IMR-90 (cell line): Measurements from ENCODE around the gene NR2C1. TPM values are rescaled to one million over a fixed set of nuclear protein-coding genes. Genes with fewer than 3 reads are reported as not detected.

ENCODE experiments used
- ATAC-seq: fragments of 200-7000 bp; cut with Tn5 transposase; 2 replicates; pipeline ENCODE4 v1.9.1; 2020; ENCODE audit warnings: low read depth, mild to moderate bottlenecking, moderate library complexity
- BruUV-seq: library from RNA; stranded (reverse); fragments of 400-500 nt; replicated peaks from 2 replicates; lab custom pipeline; 2021; lab: Mats Ljungman, UMichigan
- CTCF ChIA-PET: fragments of 300-600 bp; formaldehyde crosslinking; extraction: SDS; loops from one replicate; lab custom pipeline; 2021; ENCODE audit warnings: antibody characterized with exemption; lab: Yijun Ruan, JAX
- POLR2A ChIA-PET: fragments of 300-600 bp; sonication (Branson Sonifier 250); formaldehyde crosslinking; loops from one replicate; lab custom pipeline; 2022; ENCODE audit warnings: antibody characterized with exemption; ENCODE audit not compliant: unreplicated experiment; lab: Charles Lee
- DNase-seq: peaks from one replicate; pipeline ENCODE4 v3.0.0; 2013
- H2AFZ ChIP-seq: replicated peaks from 2 replicates; pipeline ENCODE3; 2013; ENCODE audit warnings: low read length, mild to moderate bottlenecking; ENCODE audit not compliant: poor library complexity
- H2AK5ac ChIP-seq: 2 replicates; pipeline ENCODE4 v1.6.1; 2013; ENCODE audit warnings: low read depth, low read length, inconsistent platforms
- H2AK9ac ChIP-seq: replicated peaks from 2 replicates; pipeline ENCODE3; 2013; ENCODE audit warnings: mild to moderate bottlenecking, low read depth, low read length, moderate library complexity; ENCODE audit not compliant: poor library complexity
- H2BK120ac ChIP-seq: 2 replicates; pipeline ENCODE4 v1.6.1; 2013; ENCODE audit warnings: low read depth, low read length, inconsistent platforms
- H2BK15ac ChIP-seq: 3 replicates; pipeline ENCODE4 v1.6.1; 2013; ENCODE audit warnings: low read depth, low read length, inconsistent platforms
- H2BK20ac ChIP-seq: 2 replicates; pipeline ENCODE4 v1.6.1; 2013; ENCODE audit warnings: low read depth, mild to moderate bottlenecking, inconsistent platforms, low read length, moderate library complexity
- H2BK5ac ChIP-seq: 2 replicates; pipeline ENCODE4 v1.6.1; 2013; ENCODE audit warnings: mild to moderate bottlenecking, low read depth, low read length, inconsistent platforms; ENCODE audit not compliant: poor library complexity, severe bottlenecking
- H3K14ac ChIP-seq: replicated peaks from 2 replicates; pipeline ENCODE4 v1.6.1; 2013; ENCODE audit warnings: low read depth, low read length, inconsistent platforms
- H3K18ac ChIP-seq: 2 replicates; pipeline ENCODE4 v1.6.1; 2013; ENCODE audit warnings: low read depth, low read length, control low read depth
- H3K23ac ChIP-seq: 2 replicates; pipeline ENCODE4 v1.6.1; 2013; ENCODE audit warnings: low read depth, low read length, inconsistent platforms
- H3K27ac ChIP-seq: 2 replicates; pipeline ENCODE4 v1.5.1; 2013; ENCODE audit warnings: mild to moderate bottlenecking, control low read depth, low read length; ENCODE audit not compliant: insufficient read depth
- H3K27me3 ChIP-seq: 2 replicates; pipeline ENCODE4 v1.6.1; 2013; ENCODE audit warnings: low read length; ENCODE audit not compliant: control insufficient read depth, insufficient read depth
- H3K36me3 ChIP-seq: 2 replicates; pipeline ENCODE4 v1.6.1; 2013; ENCODE audit warnings: low read length, mixed read lengths; ENCODE audit not compliant: control insufficient read depth, insufficient read depth
- H3K4ac ChIP-seq: 2 replicates; pipeline ENCODE4 v1.6.1; 2013; ENCODE audit warnings: low read depth, low read length, inconsistent platforms
- H3K4me1 ChIP-seq: 2 replicates; pipeline ENCODE4 v1.6.1; 2013; ENCODE audit warnings: low read length, mixed read lengths; ENCODE audit not compliant: control insufficient read depth, insufficient read depth
- H3K4me2 ChIP-seq: 2 replicates; pipeline ENCODE4 v1.6.1; 2013; ENCODE audit warnings: low read depth, mild to moderate bottlenecking, control low read depth, low read length, moderate library complexity
- H3K4me3 ChIP-seq: 2 replicates; pipeline ENCODE4 v1.5.1; 2013; ENCODE audit warnings: low read depth, mild to moderate bottlenecking, control low read depth, low read length, moderate library complexity; ENCODE audit not compliant: insufficient read depth
- H3K56ac ChIP-seq: 2 replicates; pipeline ENCODE4 v1.6.1; 2013; ENCODE audit warnings: low read length, inconsistent platforms; ENCODE audit not compliant: insufficient read depth; ENCODE audit errors: extremely low read depth
- H3K79me1 ChIP-seq, 2 experiments: 2 replicates each; pipeline ENCODE4 v1.6.1; 2013; ENCODE audit warnings: low read length in 2 of 2, inconsistent platforms in 1 of 2, low read depth in 1 of 2
- H3K9ac ChIP-seq: 2 replicates; pipeline ENCODE4 v1.6.1; 2013; ENCODE audit warnings: low read depth, low read length, control low read depth
- H3K9me1 ChIP-seq: 2 replicates; pipeline ENCODE4 v1.6.1; 2013; ENCODE audit warnings: low read length, inconsistent platforms; ENCODE audit not compliant: insufficient read depth
- H3K9me3 ChIP-seq: 2 replicates; pipeline ENCODE4 v1.6.1; 2013; ENCODE audit warnings: low read length; ENCODE audit not compliant: control insufficient read depth, insufficient read depth
- H4K20me1 ChIP-seq: 2 replicates; pipeline ENCODE4 v1.6.1; 2013; ENCODE audit warnings: low read length, inconsistent platforms; ENCODE audit not compliant: insufficient read depth
- H4K5ac ChIP-seq: 2 replicates; pipeline ENCODE4 v1.6.1; 2013; ENCODE audit warnings: mild to moderate bottlenecking, low read depth, low read length, control low read depth
- H4K8ac ChIP-seq, 2 experiments: 2 replicates each; pipeline ENCODE4 v1.6.1; 2013; ENCODE audit warnings: low read depth in 2 of 2, low read length in 2 of 2, control low read depth in 1 of 2, inconsistent platforms in 1 of 2
- H4K91ac ChIP-seq: 2 replicates; pipeline ENCODE4 v1.6.1; 2013; ENCODE audit warnings: low read depth, low read length, inconsistent platforms; ENCODE audit not compliant: insufficient read depth
- BHLHE40 ChIP-seq: fragments of 150-350 bp; IDR thresholded peaks from 2 replicates; pipeline ENCODE4 v1.6.1; 2016; ENCODE audit warnings: mild to moderate bottlenecking, low read depth, low read length
- CEBPB ChIP-seq: IDR thresholded peaks from 2 replicates; pipeline ENCODE4 v1.6.1; 2012; ENCODE audit warnings: low read depth, low read length, improper control_type of control experiment
- CHD1 ChIP-seq: IDR thresholded peaks from 2 replicates; pipeline ENCODE4 v1.6.1; 2012; ENCODE audit warnings: low read depth, low read length, improper control_type of control experiment
- CTCF ChIP-seq: conservative IDR thresholded peaks from 2 replicates; pipeline ENCODE4 v1.5.1; 2012; ENCODE audit warnings: mild to moderate bottlenecking, low read depth, low read length, improper control_type of control experiment
- ELK1 ChIP-seq: fragments of 150-350 bp; IDR thresholded peaks from 2 replicates; pipeline ENCODE4 v1.6.1; 2016; ENCODE audit warnings: low read depth, mild to moderate bottlenecking, low read length, moderate library complexity, borderline replicate concordance
- FOS ChIP-seq: fragments of 150-350 bp; IDR thresholded peaks from 2 replicates; pipeline ENCODE4 v1.6.1; 2016; ENCODE audit warnings: low read depth, low read length
- MAFK ChIP-seq: IDR thresholded peaks from 2 replicates; pipeline ENCODE4 v1.6.1; 2012; ENCODE audit warnings: low read depth, low read length, improper control_type of control experiment
- MAZ ChIP-seq: IDR thresholded peaks from 2 replicates; pipeline ENCODE4 v1.6.1; 2012; ENCODE audit warnings: low read depth, mild to moderate bottlenecking, low read length, improper control_type of control experiment, moderate library complexity, borderline replicate concordance
- MXI1 ChIP-seq: IDR thresholded peaks from 2 replicates; pipeline ENCODE4 v1.6.1; 2012; ENCODE audit warnings: low read depth, mild to moderate bottlenecking, low read length, moderate library complexity, borderline replicate concordance
- NFE2L2 ChIP-seq: fragments of 150-350 bp; IDR thresholded peaks from 2 replicates; pipeline ENCODE4 v1.6.1; 2016; ENCODE audit warnings: low read depth, mild to moderate bottlenecking, low read length
- POLR2A ChIP-seq: IDR thresholded peaks from 2 replicates; pipeline ENCODE4 v1.6.1; 2012; ENCODE audit warnings: mild to moderate bottlenecking, low read depth, low read length
- RAD21 ChIP-seq: IDR thresholded peaks from 2 replicates; pipeline ENCODE4 v1.6.1; 2012; ENCODE audit warnings: low read length, improper control_type of control experiment
- RCOR1 ChIP-seq: IDR thresholded peaks from 2 replicates; pipeline ENCODE4 v1.6.1; 2012; ENCODE audit warnings: mild to moderate bottlenecking, low read length, improper control_type of control experiment; ENCODE audit not compliant: insufficient replicate concordance
- RFX5 ChIP-seq: IDR thresholded peaks from 2 replicates; pipeline ENCODE4 v1.8.0; 2012; ENCODE audit warnings: low read depth, mild to moderate bottlenecking, low read length, moderate library complexity
- SMC3 ChIP-seq: fragments of 150-350 bp; IDR thresholded peaks from 2 replicates; pipeline ENCODE4 v1.6.1; 2016; ENCODE audit warnings: low read depth, mild to moderate bottlenecking, antibody characterized with exemption, low read length, moderate library complexity
- USF2 ChIP-seq: fragments of 150-350 bp; IDR thresholded peaks from 2 replicates; pipeline ENCODE4 v1.6.1; 2017; ENCODE audit warnings: mild to moderate bottlenecking, antibody characterized with exemption, low read length, low read depth
- WGBS, 2 experiments: methylation state at CpG; one replicate each; pipeline versions ENCODE4 v1.1.5 to v1.1.7; 2013; ENCODE audit warnings: missing lambda C conversion rate in 2 of 2; ENCODE audit not compliant: insufficient read length in 1 of 2; ENCODE audit errors: extremely low coverage in 2 of 2; 5-methylcytosine and 5-hydroxymethylcytosine counted together
- dilution Hi-C: fragments of 300-500 bp; cut with HindIII; formaldehyde crosslinking; loops from one replicate; pipeline ENCODE4 v1.14.3; 2018; ENCODE audit warnings: low sequenced_read_pairs; ENCODE audit not compliant: unreplicated experiment
- in situ Hi-C: fragments of 300-500 bp; cut with MboI; formaldehyde crosslinking; loops from 3 replicates; pipeline ENCODE4 v1.14.3; 2019; ENCODE audit warnings: low sequenced_read_pairs, inconsistent platforms, mixed read lengths
- intact Hi-C: fragments of 100-400 bp; cut with micrococcal nuclease; formaldehyde crosslinking; loops from 2 replicates; pipeline ENCODE4 v1.10.0; 2022
- polyA plus RNA-seq, 3 experiments: library from polyadenylated mRNA; depleted of rRNA; stranded (reverse); fragments of >200 nt; gene quantifications; 2 replicates each; pipeline ENCODE4 v1.2.3, GENCODE V29; 2012; ENCODE audit warnings: low replicate concordance in 1 of 3
- total RNA-seq: library from RNA; depleted of rRNA; stranded (reverse); fragments of >200 nt; gene quantifications from 2 replicates; pipeline ENCODE4 v1.2.3, GENCODE V29; 2012

NR2C1 gene
- total and polyA plus RNA-seq, 2 of the 4 experiments (the other 2 are of a cell fraction): 12.7 to 14.1 TPM

- DNase-seq (peak; percentile 60), ATAC-seq (peak; percentile 77)
- peak overlapping the region; percentile 42; the same call in 1 of the 2 replicates for H3K4me2 ChIP-seq
Measured at GRCh38 chr12:95096852-95097251, 23.4 kb upstream of the NR2C1 start.

More at GRCh38 chr12:95096852-95097251, 23.4 kb upstream of the NR2C1 start:
- H2AK5ac ChIP-seq: peak overlapping the region; percentile 71; the same call in 1 of the 2 replicates
- dilution Hi-C loops (no loop called here), intact Hi-C loops (no loop called here), in situ Hi-C loops (no loop called here)
- peak overlapping the region; percentile 18; the same call in 1 of the 2 replicates for H3K23ac ChIP-seq
- H3K27ac ChIP-seq: no peak overlapping the region
- H2BK5ac ChIP-seq: peak overlapping the region; percentile 32
- no peak overlapping the region for H2AFZ ChIP-seq
- H4K5ac ChIP-seq: no peak overlapping the region
- peak overlapping the region; percentile 77 for H2AK9ac ChIP-seq
- H3K9ac ChIP-seq: no peak overlapping the region
- no peaks in the 10 kb centered on the region for H3K27me3 ChIP-seq
- peak overlapping the region; percentile 3; the same call in 1 of the 2 replicates for H2BK120ac ChIP-seq
- peak overlapping the region; percentile 31; the same call in 1 of the 2 replicates for H2BK20ac ChIP-seq
- no peak overlapping the region for H3K14ac ChIP-seq
- no peaks in the 10 kb centered on the region for H3K9me3 ChIP-seq
- no peaks in the 10 kb centered on the region for H3K79me1 ChIP-seq
- no TSS peak for BruUV-seq
- H4K91ac ChIP-seq: 0 out of 2 replicates have a peak overlapping the region, but pooled peaks have one; percentile 46
- peak overlapping the region; percentile 49; the same call in 1 of the 2 replicates for H3K4ac ChIP-seq
- WGBS, 2 experiments: no CpG with 5 or more reads among the region's 3 CpGs
- H4K20me1 ChIP-seq: no peaks in the 10 kb centered on the region
- no peak overlapping the region for H3K56ac ChIP-seq
- H3K9me1 ChIP-seq: peaks cover 16% of the 10 kb centered on the region
- H3K18ac ChIP-seq: no peak overlapping the region
- ChIA-PET CTCF (no interaction called here), POLR2A (no interaction called here)
- TF ChIP-seq MAFK (no peak), NFE2L2 (no peak), POLR2A (no peak), RAD21 (no peak), SMC3 (no peak), CEBPB (no peak), MXI1 (no peak), CTCF (no peak), MAZ (no peak), RFX5 (no peak), BHLHE40 (no peak), USF2 (no peak), CHD1 (no peak), ELK1 (no peak), RCOR1 (no peak), FOS (no peak)
- no peak overlapping the region for H3K4me3 ChIP-seq
- H3K36me3 ChIP-seq: peaks cover 13% of the 10 kb centered on the region
- H3K4me1 ChIP-seq: peaks cover 9% of the 10 kb centered on the region
- no peak overlapping the region for H4K8ac ChIP-seq
- peak overlapping the region; percentile 57; the same call in 1 of the 3 replicates for H2BK15ac ChIP-seq
